DOHH2 (cell line): ENCODE data around the gene KCNIP2.

Experiments used
- CTCF ChIP-seq: fragments of 200-600 bp; sonication (generic); IDR thresholded peaks from one replicate; pipeline ENCODE4 v1.5.1; 2014; ENCODE audit warnings: antibody characterized with exemption, mild to moderate bottlenecking, low read depth, low read length; ENCODE audit not compliant: poor library complexity, severe bottlenecking
- EZH2phosphoT487 ChIP-seq: fragments of 200-600 bp; sonication (generic); IDR thresholded peaks from 2 replicates; pipeline ENCODE4 v1.6.1; 2017; ENCODE audit warnings: borderline replicate concordance, mild to moderate bottlenecking, antibody characterized with exemption, low read length, moderate library complexity, mixed read lengths

- no peak for TF ChIP-seq CTCF
- no peak for TF ChIP-seq EZH2phosphoT487
Observed at GRCh38 chr10:101837748-101838147, 5.9 kb downstream of the KCNIP2 start.
